GM23248 (cell line): ENCODE results near the gene NKX1-2. TPM values are rescaled to one million over a fixed set of nuclear protein-coding genes. Genes with fewer than 3 reads are reported as not detected.

Experiments
- DNase-seq: peaks from one replicate; pipeline ENCODE4 v3.0.0-alpha.2; 2015
- H2AFZ ChIP-seq: fragments of 200-600 bp; sonication (generic); 2 replicates; pipeline ENCODE4 v1.6.1; 2016; ENCODE audit warnings: antibody characterized with exemption
- H3F3A ChIP-seq: fragments of 200-600 bp; sonication (generic); 2 replicates; pipeline ENCODE4 v1.6.1; 2016; ENCODE audit warnings: mild to moderate bottlenecking, antibody characterized with exemption, mixed run types; ENCODE audit not compliant: insufficient read depth
- H3K27ac ChIP-seq: fragments of 200-600 bp; sonication (generic); 2 replicates; pipeline ENCODE4 v1.5.1; 2016; ENCODE audit warnings: mild to moderate bottlenecking
- H3K27me3 ChIP-seq: fragments of 200-600 bp; sonication (generic); replicated peaks from 2 replicates; pipeline ENCODE4 v1.6.1; 2016; ENCODE audit warnings: mild to moderate bottlenecking; ENCODE audit not compliant: insufficient read depth
- H3K36me3 ChIP-seq: fragments of 200-600 bp; sonication (generic); 2 replicates; pipeline ENCODE4 v1.6.1; 2016; ENCODE audit warnings: low read depth, mild to moderate bottlenecking
- H3K4me1 ChIP-seq: fragments of 200-600 bp; sonication (generic); 2 replicates; pipeline ENCODE4 v1.6.1; 2016; ENCODE audit warnings: mild to moderate bottlenecking; ENCODE audit not compliant: insufficient read depth
- H3K4me2 ChIP-seq: fragments of 200-600 bp; sonication (generic); one replicate; pipeline ENCODE4 v1.6.1; 2016; ENCODE audit warnings: mild to moderate bottlenecking; ENCODE audit not compliant: unreplicated experiment
- H3K4me3 ChIP-seq: fragments of 200-600 bp; sonication (generic); 2 replicates; pipeline ENCODE4 v1.5.1; 2016; ENCODE audit warnings: mild to moderate bottlenecking
- H3K79me2 ChIP-seq: fragments of 200-600 bp; sonication (generic); 2 replicates; pipeline ENCODE4 v1.6.1; 2016; ENCODE audit warnings: mild to moderate bottlenecking; ENCODE audit not compliant: insufficient read depth
- H3K9ac ChIP-seq: fragments of 200-600 bp; sonication (generic); 2 replicates; pipeline ENCODE4 v1.6.1; 2016; ENCODE audit warnings: mild to moderate bottlenecking
- H3K9me2 ChIP-seq: fragments of 200-600 bp; sonication (generic); 2 replicates; pipeline ENCODE4 v1.6.1; 2016; ENCODE audit warnings: mixed run types, mild to moderate bottlenecking, moderate library complexity; ENCODE audit not compliant: insufficient read depth
- H3K9me3 ChIP-seq: fragments of 200-600 bp; sonication (generic); one replicate; pipeline ENCODE4 v1.6.1; 2017; ENCODE audit warnings: low read depth
- H4K20me1 ChIP-seq: fragments of 200-600 bp; sonication (generic); 2 replicates; pipeline ENCODE4 v1.6.0; 2016; ENCODE audit not compliant: insufficient read depth
- EZH2 ChIP-seq: fragments of 200-600 bp; sonication (generic); IDR thresholded peaks from 2 replicates; pipeline ENCODE4 v1.6.1; 2018; ENCODE audit warnings: antibody characterized with exemption, mild to moderate bottlenecking; ENCODE audit not compliant: insufficient read depth, poor library complexity, severe bottlenecking
- EZH2phosphoT487 ChIP-seq: fragments of 200-600 bp; sonication (generic); IDR thresholded peaks from 2 replicates; pipeline ENCODE4 v1.6.1; 2018; ENCODE audit warnings: antibody characterized with exemption, moderate library complexity, mild to moderate bottlenecking, low read depth; ENCODE audit not compliant: insufficient read depth
- WGBS, 2 experiments: methylation state at CpG; one replicate each; pipeline ENCODE4 v1.1.6; 2015 to 2017; ENCODE audit warnings: low lambda C conversion rate in 2 of 2, low coverage in 1 of 2; ENCODE audit errors: missing lambda C conversion rate in 2 of 2; 5-methylcytosine and 5-hydroxymethylcytosine counted together
- in situ Hi-C: fragments of 300-500 bp; cut with MboI; formaldehyde crosslinking; loops from 2 replicates; pipeline ENCODE4 v1.15.0; 2020
- polyA plus RNA-seq: library from polyadenylated mRNA; unstranded; fragments of >200 nt; fragmentation: Nextera tagmentation; extraction: Ambion mirVana; gene quantifications from 2 replicates; pipeline ENCODE4 v1.2.1, GENCODE V29; 2016
- total RNA-seq: library from RNA; depleted of rRNA; stranded (reverse); fragments of >200 nt; shearing (Covaris generic); gene quantifications from 2 replicates; pipeline ENCODE4 v1.2.3, GENCODE V29; 2014

The NKX1-2 gene
- total and polyA plus RNA-seq, 2 experiments from 2014 or later: not detected

DNA sequence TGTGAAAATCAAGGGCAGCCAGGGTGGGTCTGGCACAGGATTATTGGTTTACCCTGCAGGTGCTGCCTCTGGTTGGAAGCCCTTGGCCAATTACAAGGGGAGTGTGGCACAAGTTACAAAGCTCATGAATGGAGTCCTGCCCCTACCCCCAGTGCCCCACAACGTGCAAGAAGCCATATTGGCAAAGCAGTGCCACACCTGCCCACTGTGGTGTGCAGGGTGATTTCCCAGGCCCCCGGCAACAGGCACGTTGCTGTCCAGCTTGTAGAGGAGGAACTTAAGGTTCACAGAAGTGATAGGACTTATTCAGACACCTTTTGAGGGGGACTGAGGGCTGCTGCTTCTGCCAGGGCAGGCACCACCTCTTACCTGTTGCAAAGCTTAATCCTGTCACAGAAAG, 23.2 kb upstream of the NKX1-2 start:
- H3K79me2 ChIP-seq: no peaks in the 10 kb centered on the region
- no peaks in the 10 kb centered on the region for H4K20me1 ChIP-seq
- H3K27ac ChIP-seq: no peak overlapping the region
- no peak overlapping the region for H3K9ac ChIP-seq
- H3F3A ChIP-seq: no peaks in the 10 kb centered on the region
- 52 to 78% methylated on average over 3 of the region's 3 CpGs for WGBS, 2 experiments
- no peak overlapping the region for H3K4me3 ChIP-seq
- H2AFZ ChIP-seq: no peak overlapping the region
- no peaks in the 10 kb centered on the region for H3K36me3 ChIP-seq
- no peak overlapping the region for H3K4me2 ChIP-seq
- H3K9me3 ChIP-seq: no peaks in the 10 kb centered on the region
- H3K4me1 ChIP-seq: no peaks in the 10 kb centered on the region
- no peaks in the 10 kb centered on the region for H3K9me2 ChIP-seq
- no peak for TF ChIP-seq EZH2
- no peak for TF ChIP-seq EZH2phosphoT487
- no peak for DNase-seq
- in situ Hi-C loops: no loop called here
- no peaks in the 10 kb centered on the region for H3K27me3 ChIP-seq

DNA sequence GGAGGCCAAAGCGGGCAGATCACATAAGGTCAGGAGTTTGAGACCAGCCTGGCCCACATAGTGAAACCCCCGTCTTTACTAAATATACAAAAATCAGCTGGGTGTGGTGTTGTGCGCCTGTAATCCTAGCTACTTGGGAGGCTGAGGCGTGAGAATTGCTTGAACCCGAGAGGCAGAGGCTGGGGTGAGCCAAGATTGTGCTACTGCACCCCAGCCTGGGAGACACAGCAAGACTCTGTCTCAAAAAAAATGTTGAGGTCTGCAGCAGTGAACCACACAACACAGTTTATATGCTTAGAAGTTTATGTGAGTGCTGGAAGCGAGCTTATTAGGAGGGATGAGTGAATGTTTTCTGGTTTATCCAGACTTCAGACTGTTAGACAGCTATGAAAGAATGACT, 22.2 kb upstream of the NKX1-2 start:
- Histone ChIP-seq H4K20me1 (no peaks in the 10 kb centered on the region), H3K9me3 (no peaks in the 10 kb centered on the region), H3K9ac (no peak overlapping the region), H3K4me3 (no peak overlapping the region), H3K9me2 (no peaks in the 10 kb centered on the region), H3F3A (no peaks in the 10 kb centered on the region), H3K4me1 (no peaks in the 10 kb centered on the region), H3K36me3 (no peaks in the 10 kb centered on the region), H3K4me2 (no peak overlapping the region), H3K79me2 (no peaks in the 10 kb centered on the region), H3K27ac (no peak overlapping the region), H2AFZ (no peak overlapping the region), H3K27me3 (no peaks in the 10 kb centered on the region)
- DNase-seq: no peak
- no peak for TF ChIP-seq EZH2
- TF ChIP-seq EZH2phosphoT487: no peak
- in situ Hi-C loops: no loop called here
- WGBS, 2 experiments: 80 to 85% methylated on average over 6 of the region's 6 CpGs

DNA sequence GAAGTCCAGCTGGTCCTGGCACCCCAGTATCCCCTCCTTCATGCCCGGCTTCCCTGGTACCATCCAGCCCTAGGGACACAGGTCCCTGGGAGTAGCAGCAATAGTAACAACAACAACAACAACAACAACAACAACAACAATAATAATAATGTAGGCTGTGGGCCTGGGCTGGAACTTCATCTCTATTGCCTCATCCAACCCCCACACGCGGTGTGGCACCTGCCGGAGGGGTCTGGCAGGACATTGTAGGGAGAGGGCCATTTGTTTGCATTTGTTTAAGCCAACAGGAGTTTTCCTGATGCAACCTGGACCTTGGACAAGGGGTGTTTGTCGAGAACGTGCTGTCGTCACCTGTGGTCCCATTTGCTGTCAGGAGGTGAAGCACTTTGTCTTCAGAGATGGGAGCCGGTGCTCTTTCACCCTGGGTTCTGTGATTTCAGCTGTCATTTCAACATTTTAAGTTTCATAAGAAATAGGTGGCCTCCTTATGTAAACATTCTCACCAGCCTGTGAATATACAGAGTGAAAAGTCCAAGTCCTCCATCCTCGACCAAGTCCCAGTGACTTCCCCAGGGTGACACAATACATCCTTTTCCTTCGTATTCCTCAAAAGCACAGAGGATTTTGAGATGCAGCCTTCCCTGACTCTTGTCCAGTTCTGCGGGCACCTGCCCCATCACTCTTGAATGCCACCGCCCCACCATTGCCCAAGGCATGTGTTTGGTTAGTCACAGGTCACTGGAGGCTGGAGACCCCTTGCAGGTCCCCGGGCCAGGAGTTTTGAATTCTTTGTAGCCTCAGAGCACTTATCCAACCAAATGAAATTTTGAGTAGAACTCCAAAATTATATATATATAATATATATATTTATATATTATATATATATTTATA, 21.0 kb upstream of the NKX1-2 start:
- H3K9me2 ChIP-seq: no peaks in the 10 kb centered on the region
- H3K4me2 ChIP-seq: no peak overlapping the region
- in situ Hi-C loops: no loop called here
- no peak overlapping the region for H3K4me3 ChIP-seq
- no peak overlapping the region for H3K9ac ChIP-seq
- no peaks in the 10 kb centered on the region for H3K27me3 ChIP-seq
- TF ChIP-seq EZH2: no peak
- TF ChIP-seq EZH2phosphoT487: no peak
- no peak overlapping the region for H2AFZ ChIP-seq
- no peaks in the 10 kb centered on the region for H3F3A ChIP-seq
- 94% methylated on average over 13 of the region's 13 CpGs for WGBS, 2 experiments
- no peaks in the 10 kb centered on the region for H3K4me1 ChIP-seq
- H3K79me2 ChIP-seq: no peaks in the 10 kb centered on the region
- no peaks in the 10 kb centered on the region for H3K9me3 ChIP-seq
- H4K20me1 ChIP-seq: no peaks in the 10 kb centered on the region
- H3K27ac ChIP-seq: no peak overlapping the region
- DNase-seq: no peak
- no peaks in the 10 kb centered on the region for H3K36me3 ChIP-seq

DNA sequence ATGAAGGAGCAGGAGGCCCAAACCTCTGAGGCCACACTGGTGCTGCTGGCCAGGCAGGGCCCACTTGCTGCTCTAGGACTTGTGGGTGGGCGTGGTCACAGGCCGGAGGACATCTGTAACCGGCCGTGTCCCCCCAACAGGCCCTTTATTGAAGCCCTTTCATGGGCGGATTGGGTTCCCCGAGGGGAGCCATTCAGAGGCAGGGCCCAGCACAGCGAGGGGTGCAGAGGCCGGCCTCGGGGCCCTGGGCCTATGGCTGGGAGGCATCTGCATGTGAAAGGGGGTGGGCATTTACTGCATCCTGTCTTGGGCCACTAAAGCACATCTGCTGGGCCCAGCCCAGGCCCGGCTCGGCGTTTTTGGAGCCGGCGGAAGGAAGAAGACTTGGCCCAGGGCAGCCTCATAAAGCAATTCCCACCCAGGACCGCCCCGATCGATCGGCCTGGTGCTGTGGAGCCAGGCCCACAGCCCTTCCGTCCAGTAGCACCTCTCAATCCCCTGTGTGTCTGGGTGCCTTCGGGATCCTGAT, 20.2 kb upstream of the NKX1-2 start:
- no peak for DNase-seq
- H3K27me3 ChIP-seq: no peaks in the 10 kb centered on the region
- in situ Hi-C loops: no loop called here
- H3K9me2 ChIP-seq: no peaks in the 10 kb centered on the region
- WGBS, 2 experiments: 72 to 77% methylated on average over 20 of the region's 20 CpGs
- no peaks in the 10 kb centered on the region for H4K20me1 ChIP-seq
- H3K4me2 ChIP-seq: no peak overlapping the region
- no peaks in the 10 kb centered on the region for H3K36me3 ChIP-seq
- H3K9me3 ChIP-seq: no peaks in the 10 kb centered on the region
- no peak overlapping the region for H3K4me3 ChIP-seq
- H2AFZ ChIP-seq: no peak overlapping the region
- no peak overlapping the region for H3K27ac ChIP-seq
- H3F3A ChIP-seq: no peaks in the 10 kb centered on the region
- TF ChIP-seq EZH2phosphoT487: no peak
- no peak for TF ChIP-seq EZH2
- H3K9ac ChIP-seq: no peak overlapping the region
- H3K79me2 ChIP-seq: no peaks in the 10 kb centered on the region
- no peaks in the 10 kb centered on the region for H3K4me1 ChIP-seq
